Measurements from ENCODE around the gene SNX25.

- TF ChIP-seq TOX (CRISPR knock-in tag; IDR thresholded peaks at IDR 0.05; ENCODE audit: borderline replicate concordance) (no peak), ZFP30 (CRISPR knock-in tag; IDR thresholded peaks at IDR 0.05) (no peak), ZFP3 (CRISPR knock-in tag; IDR thresholded peaks at IDR 0.05) (0 out of 2 replicates have a peak, but pooled peaks have one; percentile 32), PPARA (CRISPR knock-in tag; IDR thresholded peaks at IDR 0.05; ENCODE audit: borderline replicate concordance) (no peak), BACH2 (CRISPR knock-in tag; IDR thresholded peaks at IDR 0.05; ENCODE audit: borderline replicate concordance) (no peak)
- TF ChIP-seq, protein P1, sequence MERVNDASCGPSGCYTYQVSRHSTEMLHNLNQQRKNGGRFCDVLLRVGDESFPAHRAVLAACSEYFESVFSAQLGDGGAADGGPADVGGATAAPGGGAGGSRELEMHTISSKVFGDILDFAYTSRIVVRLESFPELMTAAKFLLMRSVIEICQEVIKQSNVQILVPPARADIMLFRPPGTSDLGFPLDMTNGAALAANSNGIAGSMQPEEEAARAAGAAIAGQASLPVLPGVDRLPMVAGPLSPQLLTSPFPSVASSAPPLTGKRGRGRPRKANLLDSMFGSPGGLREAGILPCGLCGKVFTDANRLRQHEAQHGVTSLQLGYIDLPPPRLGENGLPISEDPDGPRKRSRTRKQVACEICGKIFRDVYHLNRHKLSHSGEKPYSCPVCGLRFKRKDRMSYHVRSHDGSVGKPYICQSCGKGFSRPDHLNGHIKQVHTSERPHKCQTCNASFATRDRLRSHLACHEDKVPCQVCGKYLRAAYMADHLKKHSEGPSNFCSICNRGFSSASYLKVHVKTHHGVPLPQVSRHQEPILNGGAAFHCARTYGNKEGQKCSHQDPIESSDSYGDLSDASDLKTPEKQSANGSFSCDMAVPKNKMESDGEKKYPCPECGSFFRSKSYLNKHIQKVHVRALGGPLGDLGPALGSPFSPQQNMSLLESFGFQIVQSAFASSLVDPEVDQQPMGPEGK (CRISPR knock-in tag; IDR thresholded peaks at IDR 0.05; ENCODE audit: borderline replicate concordance) = no peak
These were observed 150.5 kb downstream of the SNX25 start for GRCh38 chr4:185359767-185360446.
